SKM-1 (cell line): Measurements from ENCODE around the gene UBE2Z.

Experiments
- DNase-seq: peaks from one replicate; lab custom pipeline; 2025; ENCODE audit not compliant: unreplicated experiment; lab: John Stamatoyannopoulos, UW

UBE2Z gene

GRCh38 chr17:48954300-48954755 is 46.1 kb downstream of the UBE2Z start:
- no peak for DNase-seq

- DNase-seq: no peak
These were observed 52.8 kb downstream of the UBE2Z start for GRCh38 chr17:48960834-48961515.

GRCh38 chr17:48961516-48962233 is 53.5 kb downstream of the UBE2Z start:
- peak; percentile 27 for DNase-seq

- DNase-seq: no peak
These were observed 62.0 kb downstream of the UBE2Z start for GRCh38 chr17:48970224-48970623.

- no peak for DNase-seq
These were observed 62.9 kb downstream of the UBE2Z start for GRCh38 chr17:48970865-48971687.

GRCh38 chr17:48972749-48973097 is 64.5 kb downstream of the UBE2Z start:
- no peak for DNase-seq

GRCh38 chr17:48973806-48974205 is 65.6 kb downstream of the UBE2Z start:
- DNase-seq: no peak
